ENCODE data around the gene NR1D2. TPM values are rescaled to one million over a fixed set of nuclear protein-coding genes. Genes with fewer than 3 reads are reported as not detected.
A peak's percentile ranks its signal among the peaks of the same experiment; 100 is the strongest.
"Not testable (repeated sequence)": the region's sequence is repeated elsewhere in the genome, so short reads cannot be mapped to it uniquely, and the experiment has no call there.

Gene NR1D2
- total RNA-seq, 2 experiments from 2014 or later: 3.6 to 4.0 TPM

- intact Hi-C loops (cut with micrococcal nuclease): no loop called here
- POLR2A ChIA-PET: interaction anchor here (0.5 kb wide), 1 partner anchor 88 kb away, joined by 3 read pairs; no protein-coding TSS in a partner anchor
- Mint-ChIP-seq H3K9me3 (peaks cover 4% of the 10 kb centered on the region), H3K4me3 (no peak overlapping the region), H3K36me3 (ENCODE audit: low read depth) (no peaks in the 10 kb centered on the region), H3K27ac (no peak overlapping the region), H3K4me1 (ENCODE audit: low read depth) (peaks cover 13% of the 10 kb centered on the region), H3K27me3 (peaks cover 2% of the 10 kb centered on the region)
- DNase-seq (peak; percentile 51), ATAC-seq (peak; percentile 95)
- CTCF ChIA-PET: no interaction called here
- TF ChIP-seq CTCF (IDR thresholded peaks at IDR 0.05): no peak
Measured at GRCh38 chr3:24004171-24004938, 59.3 kb downstream of the NR1D2 start.

DNA sequence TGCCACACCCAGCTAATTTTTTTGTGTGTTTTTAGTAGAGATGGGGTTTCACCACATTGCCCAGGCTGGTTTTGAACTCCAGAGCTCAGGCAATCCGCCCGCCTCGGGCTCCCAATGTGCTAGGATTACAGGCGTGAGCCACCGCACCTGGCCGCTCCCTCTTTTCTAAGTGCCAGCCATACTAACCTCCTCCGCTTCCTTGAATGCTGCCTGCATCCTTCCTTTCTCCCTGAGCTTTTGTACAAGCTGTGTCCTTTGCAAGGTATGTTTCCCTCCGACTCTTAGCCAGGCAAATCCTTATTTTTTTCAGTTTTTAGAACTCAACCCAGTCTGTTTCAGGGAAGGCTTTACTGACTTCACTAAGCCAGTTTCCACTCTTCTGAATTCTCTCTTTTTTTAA lies 60.6 kb downstream of the NR1D2 start:
- intact Hi-C loops (cut with micrococcal nuclease): no loop called here
- ATAC-seq (no peak), DNase-seq (no peak)
- H3K4me3 Mint-ChIP-seq: no peak overlapping the region
- TF ChIP-seq CTCF (IDR thresholded peaks at IDR 0.05): no peak
- no peak overlapping the region for H3K27ac Mint-ChIP-seq
- no peaks in the 10 kb centered on the region for H3K36me3 Mint-ChIP-seq (ENCODE audit: low read depth)
- H3K9me3 Mint-ChIP-seq: peaks cover 4% of the 10 kb centered on the region
- peaks cover 13% of the 10 kb centered on the region for H3K4me1 Mint-ChIP-seq (ENCODE audit: low read depth)
- POLR2A ChIA-PET: no interaction called here
- peaks cover 2% of the 10 kb centered on the region for H3K27me3 Mint-ChIP-seq
- CTCF ChIA-PET: no interaction called here

DNA sequence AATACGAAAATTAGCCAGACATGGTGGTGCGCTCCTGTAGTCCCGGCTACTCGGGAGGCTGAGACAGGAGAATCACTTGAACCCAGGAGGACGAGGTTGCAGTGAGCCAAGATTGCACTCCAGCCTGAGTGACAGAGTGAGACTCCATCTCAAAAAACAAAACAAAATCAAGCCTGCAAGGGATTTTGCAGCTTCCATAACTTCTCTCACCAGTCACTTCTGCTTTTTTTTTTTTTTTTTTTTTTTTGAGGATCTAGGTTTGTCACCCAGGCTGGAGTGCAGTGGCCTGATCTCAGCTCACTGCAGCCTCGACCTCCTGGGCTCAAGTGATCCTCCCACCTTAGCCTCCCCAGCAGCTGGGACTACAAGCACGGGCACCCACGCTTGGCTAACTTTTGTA lies 65.7 kb downstream of the NR1D2 start:
- H3K27ac Mint-ChIP-seq; ATAC-seq; POLR2A ChIA-PET; H3K4me1 Mint-ChIP-seq (ENCODE audit: low read depth); H3K9me3 Mint-ChIP-seq; H3K27me3 Mint-ChIP-seq; intact Hi-C loops (cut with micrococcal nuclease); H3K36me3 Mint-ChIP-seq (ENCODE audit: low read depth); DNase-seq; CTCF ChIA-PET; H3K4me3 Mint-ChIP-seq: not testable (repeated sequence)

GRCh38 chr3:24012589-24013269 lies 67.6 kb downstream of the NR1D2 start:
- no peak for ATAC-seq
- Mint-ChIP-seq H3K4me1 (ENCODE audit: low read depth) (no peaks in the 10 kb centered on the region), H3K27me3 (no peaks in the 10 kb centered on the region), H3K9me3 (no peaks in the 10 kb centered on the region), H3K27ac (no peak overlapping the region), H3K36me3 (ENCODE audit: low read depth) (no peaks in the 10 kb centered on the region), H3K4me3 (no peak overlapping the region)
- ChIA-PET CTCF (no interaction called here), POLR2A (no interaction called here)
- no peak for DNase-seq
- intact Hi-C loops (cut with micrococcal nuclease): no loop called here
- TF ChIP-seq CTCF (IDR thresholded peaks at IDR 0.05): no peak

DNA sequence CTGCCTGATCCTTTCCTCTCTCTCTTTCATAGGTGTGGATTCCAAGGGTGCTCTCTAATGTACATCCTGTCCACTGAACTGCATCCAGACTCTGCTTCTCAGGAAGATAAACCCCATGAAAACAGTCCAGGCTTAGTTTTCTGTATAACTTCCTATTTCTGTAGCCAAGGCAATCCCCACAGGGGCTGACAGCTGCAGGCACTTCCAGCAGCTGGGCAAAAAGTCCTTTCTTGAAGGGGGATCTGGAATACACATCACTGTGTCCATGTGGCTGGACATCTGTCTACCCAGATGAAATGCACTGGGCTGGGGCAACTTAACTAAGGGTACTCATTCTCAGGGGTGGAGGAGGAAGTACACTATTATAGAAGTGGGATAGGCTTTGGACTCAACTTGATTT lies 72.2 kb downstream of the NR1D2 start:
- Mint-ChIP-seq H3K4me3 (no peak overlapping the region), H3K9me3 (no peaks in the 10 kb centered on the region)
- ATAC-seq: no peak

More for the DNA sequence above, 72.2 kb downstream of the NR1D2 start:
- Mint-ChIP-seq H3K4me1 (ENCODE audit: low read depth) (no peaks in the 10 kb centered on the region), H3K36me3 (ENCODE audit: low read depth) (no peaks in the 10 kb centered on the region), H3K27ac (no peak overlapping the region), H3K27me3 (no peaks in the 10 kb centered on the region)
- intact Hi-C loops (cut with micrococcal nuclease): no loop called here
- DNase-seq: no peak
- no peak for TF ChIP-seq CTCF (IDR thresholded peaks at IDR 0.05)
- ChIA-PET CTCF (no interaction called here), POLR2A (interaction anchor here (1.1 kb wide), 1 partner anchor 9 kb away, joined by 3 read pairs; no protein-coding TSS in a partner anchor)

Data from activated CD8-positive, alpha-beta T cell treated with anti-CD3 and anti-CD28 coated beads for 36 hours (primary cell).